Loucy (cell line): ENCODE measurements around the gene CTNNA2.

ENCODE experiments used
- H2AFZ ChIP-seq: fragments of 200-600 bp; sonication (generic); 2 replicates; pipeline ENCODE4 v1.6.0; 2016; ENCODE audit warnings: antibody characterized with exemption, mild to moderate bottlenecking, low read length, moderate library complexity
- H3F3A ChIP-seq: fragments of 200-600 bp; 2 replicates; pipeline ENCODE4 v1.6.0; 2016; ENCODE audit warnings: antibody characterized with exemption, low read depth, mild to moderate bottlenecking
- H3K27me3 ChIP-seq: fragments of 200-600 bp; sonication (generic); 2 replicates; pipeline ENCODE4 v1.6.1; 2014; ENCODE audit warnings: low read length, mild to moderate bottlenecking; ENCODE audit not compliant: insufficient read depth, poor library complexity, severe bottlenecking
- H3K36me3 ChIP-seq: fragments of 200-600 bp; sonication (generic); 2 replicates; pipeline ENCODE4 v1.6.1; 2016; ENCODE audit warnings: low read length; ENCODE audit not compliant: insufficient read depth
- H3K4me1 ChIP-seq: fragments of 200-600 bp; sonication (generic); 2 replicates; pipeline ENCODE4 v1.5.1; 2014; ENCODE audit warnings: low read length, mild to moderate bottlenecking; ENCODE audit not compliant: insufficient read depth, poor library complexity, severe bottlenecking
- H3K4me2 ChIP-seq: fragments of 200-600 bp; sonication (generic); 2 replicates; pipeline ENCODE4 v1.6.0; 2014; ENCODE audit warnings: antibody characterized with exemption, low read length, low read depth, mild to moderate bottlenecking; ENCODE audit not compliant: poor library complexity, severe bottlenecking
- H3K4me3 ChIP-seq: fragments of 200-600 bp; sonication (generic); 2 replicates; pipeline ENCODE4 v1.5.1; 2014; ENCODE audit warnings: low read length, mild to moderate bottlenecking, mixed read lengths; ENCODE audit not compliant: poor library complexity, severe bottlenecking
- H3K79me2 ChIP-seq: fragments of 200-600 bp; sonication (generic); 2 replicates; pipeline ENCODE4 v1.6.1; 2014; ENCODE audit warnings: low read length; ENCODE audit not compliant: insufficient read depth
- H3K9ac ChIP-seq: fragments of 200-600 bp; sonication (generic); 2 replicates; pipeline ENCODE4 v1.6.0; 2014; ENCODE audit warnings: mild to moderate bottlenecking, low read depth, low read length, moderate library complexity; ENCODE audit not compliant: poor library complexity, severe bottlenecking
- H3K9me2 ChIP-seq: fragments of 200-600 bp; sonication (generic); replicated peaks from 2 replicates; pipeline ENCODE4 v1.6.1; 2016; ENCODE audit warnings: low read depth, low read length, mixed read lengths
- H3K9me3 ChIP-seq: fragments of 200-600 bp; sonication (generic); 2 replicates; pipeline ENCODE4 v1.6.1; 2014; ENCODE audit warnings: mild to moderate bottlenecking, antibody characterized with exemption, low read length, low read depth; ENCODE audit not compliant: insufficient read depth
- H4K20me1 ChIP-seq: fragments of 200-600 bp; sonication (generic); 2 replicates; pipeline ENCODE4 v1.6.0; 2014; ENCODE audit warnings: antibody characterized with exemption, low read length, mild to moderate bottlenecking; ENCODE audit not compliant: insufficient read depth, poor library complexity, severe bottlenecking
- CTCF ChIP-seq: fragments of 200-600 bp; sonication (generic); conservative IDR thresholded peaks from 2 replicates; pipeline ENCODE4 v1.5.1; 2014; ENCODE audit warnings: mild to moderate bottlenecking, antibody characterized with exemption, low read length
- EZH2phosphoT487 ChIP-seq: fragments of 200-600 bp; IDR thresholded peaks from 2 replicates; pipeline ENCODE4 v1.6.1; 2018; ENCODE audit warnings: antibody characterized with exemption, mild to moderate bottlenecking, moderate library complexity, borderline replicate concordance

The CTNNA2 gene

GRCh38 chr2:79966369-79966768, 453.5 kb downstream of the CTNNA2 start:
- no peak overlapping the region for H3K4me2 ChIP-seq
- no peak overlapping the region for H3K9ac ChIP-seq
- no peaks in the 10 kb centered on the region for H3K27me3 ChIP-seq
- H3K4me1 ChIP-seq: no peaks in the 10 kb centered on the region
- H2AFZ ChIP-seq: no peak overlapping the region
- H3K79me2 ChIP-seq: no peaks in the 10 kb centered on the region
- TF ChIP-seq EZH2phosphoT487 (no peak), CTCF (no peak)
- H3F3A ChIP-seq: no peaks in the 10 kb centered on the region
- no peaks in the 10 kb centered on the region for H3K36me3 ChIP-seq
- H4K20me1 ChIP-seq: no peaks in the 10 kb centered on the region
- H3K4me3 ChIP-seq: no peak overlapping the region
- no peaks in the 10 kb centered on the region for H3K9me3 ChIP-seq
- no peaks in the 10 kb centered on the region for H3K9me2 ChIP-seq

- H3K9me3 ChIP-seq: no peaks in the 10 kb centered on the region
- H4K20me1 ChIP-seq: no peaks in the 10 kb centered on the region
- no peak overlapping the region for H3K9ac ChIP-seq
- no peaks in the 10 kb centered on the region for H3K9me2 ChIP-seq
- no peaks in the 10 kb centered on the region for H3K27me3 ChIP-seq
- H3K4me1 ChIP-seq: no peaks in the 10 kb centered on the region
- TF ChIP-seq CTCF (no peak), EZH2phosphoT487 (no peak)
- no peak overlapping the region for H3K4me3 ChIP-seq
- H3K36me3 ChIP-seq: no peaks in the 10 kb centered on the region
- H2AFZ ChIP-seq: no peak overlapping the region
- no peak overlapping the region for H3K4me2 ChIP-seq
- H3F3A ChIP-seq: no peaks in the 10 kb centered on the region
- H3K79me2 ChIP-seq: no peaks in the 10 kb centered on the region
Measured at GRCh38 chr2:79966882-79967281, 454.0 kb downstream of the CTNNA2 start.

- H3K9me3 ChIP-seq: no peaks in the 10 kb centered on the region
- H3K27me3 ChIP-seq: no peaks in the 10 kb centered on the region
- no peaks in the 10 kb centered on the region for H3K79me2 ChIP-seq
- H2AFZ ChIP-seq: no peak overlapping the region
- no peaks in the 10 kb centered on the region for H3F3A ChIP-seq
- H3K36me3 ChIP-seq: no peaks in the 10 kb centered on the region
- TF ChIP-seq EZH2phosphoT487 (no peak), CTCF (no peak)
- H3K9me2 ChIP-seq: no peaks in the 10 kb centered on the region
- no peaks in the 10 kb centered on the region for H3K4me1 ChIP-seq
- no peaks in the 10 kb centered on the region for H4K20me1 ChIP-seq
- H3K9ac ChIP-seq: no peak overlapping the region
- no peak overlapping the region for H3K4me3 ChIP-seq
- H3K4me2 ChIP-seq: no peak overlapping the region
Measured at GRCh38 chr2:79971807-79972206, 459.0 kb downstream of the CTNNA2 start.
